Endodermal cell (in vitro differentiated cells): ENCODE measurements around the gene VSIG2. TPM values are rescaled to one million over a fixed set of nuclear protein-coding genes. Genes with fewer than 3 reads are reported as not detected.
"Not testable (repeated sequence)": the region's sequence is repeated elsewhere in the genome, so short reads cannot be mapped to it uniquely, and the experiment has no call there.

Source experiments
- DNase-seq: peaks from one replicate; pipeline ENCODE4 v3.0.0-alpha.2; 2017
- H3K27ac ChIP-seq: 2 replicates; pipeline ENCODE4 v1.5.1; 2013; ENCODE audit warnings: mild to moderate bottlenecking, low read depth, low read length, moderate library complexity
- H3K27me3 ChIP-seq: 2 replicates; pipeline ENCODE4 v1.6.1; 2013; ENCODE audit warnings: mild to moderate bottlenecking, low read length, moderate library complexity; ENCODE audit not compliant: insufficient read depth, control insufficient read depth, poor library complexity, severe bottlenecking
- H3K36me3 ChIP-seq: 2 replicates; pipeline ENCODE4 v1.7.0; 2013; ENCODE audit warnings: mild to moderate bottlenecking, low read length, moderate library complexity; ENCODE audit not compliant: control insufficient read depth, insufficient read depth
- H3K4me1 ChIP-seq: one replicate; pipeline ENCODE4 v1.7.0; 2013; ENCODE audit warnings: low read length; ENCODE audit not compliant: control insufficient read depth, insufficient read depth
- H3K4me3 ChIP-seq: 2 replicates; pipeline ENCODE4 v1.5.1; 2013; ENCODE audit warnings: mild to moderate bottlenecking, low read length, moderate library complexity
- H3K9ac ChIP-seq: 2 replicates; pipeline ENCODE4 v1.6.1; 2013; ENCODE audit warnings: mild to moderate bottlenecking, low read length, moderate library complexity; ENCODE audit not compliant: poor library complexity, severe bottlenecking; ENCODE audit errors: extremely low read depth
- H3K9me3 ChIP-seq: 2 replicates; pipeline ENCODE4 v1.6.1; 2013; ENCODE audit warnings: mild to moderate bottlenecking, low read length, moderate library complexity; ENCODE audit not compliant: control insufficient read depth
- H3K27ac Mint-ChIP-seq: 2 replicates; pipeline ENCODE4 v1.8.0; 2020; ENCODE audit warnings: mixed read lengths
- H3K27me3 Mint-ChIP-seq: 2 replicates; pipeline ENCODE4 v1.8.0; 2021; ENCODE audit warnings: mild to moderate bottlenecking, mixed read lengths; ENCODE audit not compliant: insufficient read depth
- H3K36me3 Mint-ChIP-seq: 2 replicates; pipeline ENCODE4 v1.8.0; 2020; ENCODE audit warnings: low read depth, mixed read lengths
- H3K4me1 Mint-ChIP-seq: 2 replicates; pipeline ENCODE4 v1.8.0; 2020; ENCODE audit warnings: mixed read lengths
- H3K4me3 Mint-ChIP-seq: 2 replicates; pipeline ENCODE4 v1.8.0; 2020; ENCODE audit warnings: mild to moderate bottlenecking, moderate library complexity, mixed read lengths
- H3K9me3 Mint-ChIP-seq: 2 replicates; pipeline ENCODE4 v1.8.0; 2020; ENCODE audit warnings: mild to moderate bottlenecking, mixed read lengths
- WGBS, 2 experiments: methylation state at CpG; one replicate each; pipeline versions ENCODE4 v1.1.5 to v1.1.7; 2013; ENCODE audit warnings: missing lambda C conversion rate in 2 of 2, mixed read lengths in 1 of 2; ENCODE audit not compliant: insufficient coverage in 1 of 2, insufficient read length in 1 of 2; 5-methylcytosine and 5-hydroxymethylcytosine counted together
- total RNA-seq, 2 donors: library from RNA; stranded (reverse); fragmentation: NEBNext Ultra II Directional in 1 of 2; extraction: Animal tissue kit (Norgen Biotek cat#: 25700) in 1 of 2; gene quantifications; 2 replicates in 1 of 2; 3 replicates in 1 of 2; pipeline ENCODE4 v1.2.1, GENCODE V29; 2021
- TF ChIP-seq, protein P1 (sequence below): fragments of 200-600 bp; sonication (generic); conservative IDR thresholded peaks from 2 replicates; pipeline ENCODE4 v1.5.0; 2021; ENCODE audit warnings: antibody characterized with exemption, mild to moderate bottlenecking

Gene VSIG2
- total RNA-seq, 2 donors from 2014 or later = 1.1 to 3.4 TPM

DNA sequence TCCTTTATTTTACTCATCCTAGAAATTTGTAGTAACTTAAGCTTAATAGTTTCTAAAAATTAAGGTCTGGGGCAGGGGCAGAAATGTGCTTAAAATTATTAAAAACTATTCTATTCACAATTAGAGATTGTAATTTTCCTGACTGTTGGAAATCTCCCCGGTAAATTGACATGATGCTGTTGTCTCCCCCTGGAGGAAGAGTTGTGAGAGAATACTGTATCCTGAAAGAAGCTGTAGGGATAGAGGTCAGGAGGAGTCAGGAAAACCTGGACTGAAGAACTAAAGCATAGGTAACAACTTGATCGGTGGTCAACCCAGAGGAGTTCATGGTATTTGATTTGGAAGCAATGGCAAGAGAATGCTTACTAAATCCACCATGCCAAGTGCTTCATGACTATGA lies 26.2 kb upstream of the VSIG2 start:
- H3K9me3 Mint-ChIP-seq = no peaks in the 10 kb centered on the region
- Histone ChIP-seq H3K9me3 (no peaks in the 10 kb centered on the region), H3K4me3 (no peak overlapping the region), H3K27ac (no peak overlapping the region), H3K27me3 (no peaks in the 10 kb centered on the region), H3K4me1 (no peaks in the 10 kb centered on the region), H3K36me3 (peaks cover 27% of the 10 kb centered on the region), H3K9ac (no peak overlapping the region)
- H3K27ac Mint-ChIP-seq = no peak overlapping the region
- TF ChIP-seq, protein P1, sequence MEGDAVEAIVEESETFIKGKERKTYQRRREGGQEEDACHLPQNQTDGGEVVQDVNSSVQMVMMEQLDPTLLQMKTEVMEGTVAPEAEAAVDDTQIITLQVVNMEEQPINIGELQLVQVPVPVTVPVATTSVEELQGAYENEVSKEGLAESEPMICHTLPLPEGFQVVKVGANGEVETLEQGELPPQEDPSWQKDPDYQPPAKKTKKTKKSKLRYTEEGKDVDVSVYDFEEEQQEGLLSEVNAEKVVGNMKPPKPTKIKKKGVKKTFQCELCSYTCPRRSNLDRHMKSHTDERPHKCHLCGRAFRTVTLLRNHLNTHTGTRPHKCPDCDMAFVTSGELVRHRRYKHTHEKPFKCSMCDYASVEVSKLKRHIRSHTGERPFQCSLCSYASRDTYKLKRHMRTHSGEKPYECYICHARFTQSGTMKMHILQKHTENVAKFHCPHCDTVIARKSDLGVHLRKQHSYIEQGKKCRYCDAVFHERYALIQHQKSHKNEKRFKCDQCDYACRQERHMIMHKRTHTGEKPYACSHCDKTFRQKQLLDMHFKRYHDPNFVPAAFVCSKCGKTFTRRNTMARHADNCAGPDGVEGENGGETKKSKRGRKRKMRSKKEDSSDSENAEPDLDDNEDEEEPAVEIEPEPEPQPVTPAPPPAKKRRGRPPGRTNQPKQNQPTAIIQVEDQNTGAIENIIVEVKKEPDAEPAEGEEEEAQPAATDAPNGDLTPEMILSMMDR = peak; percentile 75
- 83 to 94% methylated on average over 2 of the region's 2 CpGs for WGBS, 2 experiments
- peaks cover 17% of the 10 kb centered on the region for H3K4me1 Mint-ChIP-seq
- peaks cover 21% of the 10 kb centered on the region for H3K36me3 Mint-ChIP-seq
- H3K27me3 Mint-ChIP-seq = no peaks in the 10 kb centered on the region
- no peak overlapping the region for H3K4me3 Mint-ChIP-seq
- no peak for DNase-seq

DNA sequence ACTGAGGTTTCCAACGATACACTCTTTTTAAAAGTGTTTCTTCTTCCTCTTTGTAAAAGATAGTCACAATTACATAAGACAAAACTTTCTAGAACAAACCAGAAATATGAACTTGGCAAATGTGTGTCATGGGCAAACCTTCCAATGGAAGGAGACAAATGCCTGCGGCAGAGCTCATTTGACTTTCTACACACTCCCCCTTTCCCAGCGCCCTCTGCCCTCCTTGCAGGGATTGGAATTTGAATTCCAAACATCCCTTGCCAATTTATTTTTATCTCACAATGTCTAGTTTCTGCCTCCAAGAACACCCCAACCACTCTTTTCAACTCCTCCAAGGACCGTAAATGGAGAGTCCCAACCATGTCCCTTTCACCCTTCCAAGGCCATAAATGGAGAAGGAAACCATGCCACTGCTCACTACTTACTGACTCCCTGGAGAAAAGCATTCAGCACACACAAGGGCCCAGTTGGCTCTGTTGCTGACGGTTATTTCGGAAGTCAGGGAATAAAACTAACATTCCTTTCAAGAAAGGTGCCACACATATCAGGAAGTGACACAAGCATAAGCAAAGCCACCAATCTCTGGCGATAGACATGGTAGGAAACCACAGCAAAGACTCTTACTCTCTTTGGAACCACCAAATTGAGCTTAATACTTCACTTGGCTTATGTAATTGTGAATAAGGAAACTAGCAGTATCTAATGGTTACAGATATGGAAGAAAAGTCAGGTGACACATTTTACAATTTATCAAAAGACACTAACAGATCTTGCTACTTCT lies 25.0 kb upstream of the VSIG2 start:
- H3K36me3 ChIP-seq = peaks cover 35% of the 10 kb centered on the region
- no peak overlapping the region for H3K27ac Mint-ChIP-seq
- H3K4me3 ChIP-seq = no peak overlapping the region
- H3K4me3 Mint-ChIP-seq = no peak overlapping the region
- H3K27me3 ChIP-seq = no peaks in the 10 kb centered on the region
- no peak overlapping the region for H3K27ac ChIP-seq
- peaks cover 17% of the 10 kb centered on the region for H3K4me1 Mint-ChIP-seq
- no peak for DNase-seq
- H3K4me1 ChIP-seq = no peaks in the 10 kb centered on the region
- H3K9ac ChIP-seq = no peak overlapping the region
- WGBS, 2 experiments = 92 to 95% methylated on average over 2 to 7 of the region's 7 CpGs
- peaks cover 28% of the 10 kb centered on the region for H3K36me3 Mint-ChIP-seq
- no peaks in the 10 kb centered on the region for H3K9me3 ChIP-seq
- H3K27me3 Mint-ChIP-seq = no peaks in the 10 kb centered on the region
- TF ChIP-seq, protein P1 = no peak
- H3K9me3 Mint-ChIP-seq = no peaks in the 10 kb centered on the region

DNA sequence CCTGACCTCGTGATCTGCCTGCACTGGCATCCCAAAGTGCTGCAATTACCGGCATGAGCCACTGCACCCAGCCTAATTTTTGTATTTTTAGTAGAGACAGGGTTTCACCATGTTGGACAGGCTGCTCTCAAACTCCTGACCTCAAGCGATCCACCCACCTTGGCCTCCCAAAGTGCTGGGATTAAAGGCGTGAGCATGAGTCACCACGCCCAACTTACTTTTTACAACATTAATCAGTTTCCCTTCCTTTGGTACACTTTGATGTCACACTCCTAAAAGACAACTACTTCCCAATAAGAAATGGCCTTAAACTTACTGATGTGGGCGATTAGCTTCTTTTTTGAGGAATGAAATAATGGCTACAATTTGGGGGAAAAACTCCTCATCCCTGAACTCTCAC lies 18.9 kb upstream of the VSIG2 start:
- not testable (repeated sequence) for H3K4me1 ChIP-seq, H3K9ac ChIP-seq, H3K27ac ChIP-seq, H3K27me3 Mint-ChIP-seq, H3K9me3 Mint-ChIP-seq, H3K4me3 Mint-ChIP-seq, H3K9me3 ChIP-seq, H3K27ac Mint-ChIP-seq, H3K4me1 Mint-ChIP-seq, DNase-seq, H3K27me3 ChIP-seq, H3K4me3 ChIP-seq
- H3K36me3 ChIP-seq = peaks cover 73% of the 10 kb centered on the region
- 92 to 93% methylated on average over 3 to 5 of the region's 6 CpGs for WGBS, 2 experiments
- peaks cover 48% of the 10 kb centered on the region for H3K36me3 Mint-ChIP-seq
